WERI-Rb-1 (cell line): ENCODE data around the gene LIFR.
"Not testable (repeated sequence)": the region's sequence is repeated elsewhere in the genome, so short reads cannot be mapped to it uniquely, and the experiment has no call there.

Source experiments
- DNase-seq: peaks from one replicate; pipeline ENCODE4 v3.0.0-alpha.2; 2020
- H3K27ac ChIP-seq: fragments of 250-450 bp; sonication (Bioruptor Pico); 2 replicates; pipeline ENCODE4 v1.5.1; 2020; ENCODE audit warnings: mild to moderate bottlenecking, moderate library complexity
- H3K27me3 ChIP-seq: fragments of 250-450 bp; sonication (Bioruptor Pico); 2 replicates; pipeline ENCODE4 v1.5.1; 2021; ENCODE audit warnings: mild to moderate bottlenecking, low read depth, moderate library complexity; ENCODE audit not compliant: insufficient read depth, severe bottlenecking
- H3K36me3 ChIP-seq: fragments of 250-450 bp; sonication (Bioruptor Pico); 2 replicates; pipeline ENCODE4 v1.5.1; 2020; ENCODE audit warnings: mild to moderate bottlenecking, moderate library complexity
- H3K4me3 ChIP-seq: 2 replicates; pipeline ENCODE4 v1.5.1; 2011; ENCODE audit warnings: low read depth, mild to moderate bottlenecking, control low read depth, low read length
- H3K9me3 ChIP-seq: fragments of 250-450 bp; sonication (Bioruptor Pico); 2 replicates; pipeline ENCODE4 v1.5.1; 2021; ENCODE audit warnings: mild to moderate bottlenecking, moderate library complexity; ENCODE audit not compliant: severe bottlenecking
- TF ChIP-seq, protein P1 (sequence below): IDR thresholded peaks from 2 replicates; pipeline ENCODE4 v1.5.1; 2011; ENCODE audit warnings: low read depth, mild to moderate bottlenecking, control low read depth, inconsistent platforms, low read length

LIFR gene

DNA sequence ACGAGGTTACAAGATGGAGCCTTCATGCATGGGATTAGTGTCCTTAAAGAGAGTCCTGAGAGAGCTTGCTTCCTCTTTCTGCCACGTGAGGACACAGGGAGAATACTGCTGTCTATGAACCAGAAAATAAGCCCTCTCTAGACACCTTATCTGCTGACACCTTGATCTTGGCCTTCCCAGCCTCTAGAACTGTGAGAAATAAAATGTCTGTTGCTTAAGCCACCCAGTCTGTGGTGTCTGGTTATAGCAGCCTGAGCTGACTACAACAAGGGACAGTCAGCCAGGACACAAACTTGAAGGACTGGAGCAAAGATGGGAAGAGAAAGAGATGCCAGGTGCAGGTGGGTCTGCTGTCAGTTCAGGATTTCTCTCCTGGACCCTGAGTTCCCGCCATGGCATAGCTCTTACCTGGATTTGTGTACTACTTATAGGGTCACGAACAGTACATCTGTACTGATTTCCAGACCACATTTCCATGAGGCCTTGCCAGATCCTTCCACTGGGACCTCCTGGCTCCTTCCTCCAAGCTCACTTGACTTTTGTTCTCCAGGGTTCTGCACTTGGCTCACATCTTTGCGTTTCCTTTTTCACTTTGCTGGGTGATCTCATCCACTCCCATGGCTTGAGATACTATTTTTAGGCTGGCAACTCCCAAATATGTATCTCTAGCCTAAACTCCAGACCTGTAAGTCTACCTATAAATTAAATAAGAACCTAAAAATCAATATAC is 44.9 kb upstream of the LIFR start:
- no peaks in the 10 kb centered on the region for H3K27me3 ChIP-seq
- H3K36me3 ChIP-seq: no peaks in the 10 kb centered on the region
- TF ChIP-seq, protein P1, sequence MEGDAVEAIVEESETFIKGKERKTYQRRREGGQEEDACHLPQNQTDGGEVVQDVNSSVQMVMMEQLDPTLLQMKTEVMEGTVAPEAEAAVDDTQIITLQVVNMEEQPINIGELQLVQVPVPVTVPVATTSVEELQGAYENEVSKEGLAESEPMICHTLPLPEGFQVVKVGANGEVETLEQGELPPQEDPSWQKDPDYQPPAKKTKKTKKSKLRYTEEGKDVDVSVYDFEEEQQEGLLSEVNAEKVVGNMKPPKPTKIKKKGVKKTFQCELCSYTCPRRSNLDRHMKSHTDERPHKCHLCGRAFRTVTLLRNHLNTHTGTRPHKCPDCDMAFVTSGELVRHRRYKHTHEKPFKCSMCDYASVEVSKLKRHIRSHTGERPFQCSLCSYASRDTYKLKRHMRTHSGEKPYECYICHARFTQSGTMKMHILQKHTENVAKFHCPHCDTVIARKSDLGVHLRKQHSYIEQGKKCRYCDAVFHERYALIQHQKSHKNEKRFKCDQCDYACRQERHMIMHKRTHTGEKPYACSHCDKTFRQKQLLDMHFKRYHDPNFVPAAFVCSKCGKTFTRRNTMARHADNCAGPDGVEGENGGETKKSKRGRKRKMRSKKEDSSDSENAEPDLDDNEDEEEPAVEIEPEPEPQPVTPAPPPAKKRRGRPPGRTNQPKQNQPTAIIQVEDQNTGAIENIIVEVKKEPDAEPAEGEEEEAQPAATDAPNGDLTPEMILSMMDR: no peak
- H3K4me3 ChIP-seq: no peak overlapping the region
- no peaks in the 10 kb centered on the region for H3K9me3 ChIP-seq
- no peak overlapping the region for H3K27ac ChIP-seq
- peak; percentile 17 for DNase-seq

- H3K27ac ChIP-seq: no peak overlapping the region
- no peak overlapping the region for H3K4me3 ChIP-seq
- H3K9me3 ChIP-seq: no peaks in the 10 kb centered on the region
- no peaks in the 10 kb centered on the region for H3K27me3 ChIP-seq
- TF ChIP-seq, protein P1: no peak
- DNase-seq: no peak
- no peaks in the 10 kb centered on the region for H3K36me3 ChIP-seq
These were observed 44.0 kb upstream of the LIFR start for GRCh38 chr5:38600329-38601045.

DNA sequence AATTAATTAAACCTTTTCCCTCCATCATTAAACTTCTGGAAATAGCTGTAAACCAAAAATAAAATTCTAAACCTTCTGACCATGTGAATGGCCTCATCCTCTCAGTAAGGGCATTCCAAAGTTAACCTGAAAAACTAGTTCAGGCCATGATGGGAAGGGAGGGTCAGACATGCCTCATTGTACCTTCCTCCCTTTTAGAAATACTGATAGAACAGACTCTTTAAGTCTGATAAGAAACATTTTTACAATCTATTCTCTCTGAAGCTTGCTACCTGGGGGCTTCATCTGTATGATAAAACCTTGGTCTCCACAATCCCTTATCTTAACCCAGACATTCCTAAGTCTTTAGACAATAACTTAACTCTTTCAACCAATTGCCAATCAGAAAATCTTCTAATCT is 43.3 kb upstream of the LIFR start:
- H3K27me3 ChIP-seq, DNase-seq, H3K36me3 ChIP-seq, H3K27ac ChIP-seq, H3K4me3 ChIP-seq, H3K9me3 ChIP-seq: not testable (repeated sequence)

DNA sequence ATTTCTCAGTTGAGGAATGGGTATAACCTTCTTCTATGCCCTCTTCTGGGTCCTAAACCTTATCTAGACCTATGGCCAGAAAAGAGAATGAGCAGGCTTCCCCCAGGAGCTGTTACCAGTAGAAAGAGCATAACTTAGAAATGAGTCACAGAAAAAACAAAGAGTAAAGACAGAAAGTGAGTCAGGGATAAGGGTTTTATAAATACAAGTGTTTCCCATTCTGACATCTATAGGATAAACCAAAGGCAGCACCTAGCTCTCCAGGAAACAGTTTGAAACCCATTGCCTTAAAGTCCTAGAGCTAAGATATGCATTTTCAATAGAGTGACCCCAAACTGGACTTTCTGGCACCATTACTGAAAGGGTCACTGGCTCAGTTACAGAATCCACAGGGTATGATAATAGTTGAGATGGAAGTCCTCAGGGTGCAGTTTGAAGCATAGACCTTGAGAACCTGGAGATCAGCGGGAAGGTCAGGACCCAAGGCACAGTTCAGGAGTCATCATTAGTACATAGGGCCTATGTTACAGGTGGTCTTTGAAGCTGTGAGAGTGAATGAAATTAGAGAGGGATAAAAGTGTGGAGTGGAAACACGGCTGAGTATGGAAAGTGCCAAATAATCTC is 42.7 kb upstream of the LIFR start:
- Histone ChIP-seq H3K27ac (no peak overlapping the region), H3K27me3 (no peaks in the 10 kb centered on the region), H3K9me3 (no peaks in the 10 kb centered on the region), H3K36me3 (no peaks in the 10 kb centered on the region), H3K4me3 (no peak overlapping the region)
- DNase-seq: no peak
- TF ChIP-seq, protein P1: no peak

- TF ChIP-seq, protein P1: no peak
- Histone ChIP-seq H3K36me3 (no peaks in the 10 kb centered on the region), H3K4me3 (no peak overlapping the region), H3K27ac (no peak overlapping the region), H3K27me3 (no peaks in the 10 kb centered on the region), H3K9me3 (no peaks in the 10 kb centered on the region)
- DNase-seq: no peak
These were observed 42.0 kb upstream of the LIFR start for GRCh38 chr5:38598296-38598993.

- DNase-seq: peak; percentile 68
- no peak overlapping the region for H3K27ac ChIP-seq
- TF ChIP-seq, protein P1: no peak
- H3K4me3 ChIP-seq: no peak overlapping the region
- no peaks in the 10 kb centered on the region for H3K27me3 ChIP-seq
- H3K9me3 ChIP-seq: no peaks in the 10 kb centered on the region
- H3K36me3 ChIP-seq: no peaks in the 10 kb centered on the region
These were observed 40.5 kb upstream of the LIFR start for GRCh38 chr5:38596981-38597380.
